Suprapubic skin (tissue), 4 donors: ENCODE measurements around the gene RNFT2. TPM values are rescaled to one million over a fixed set of nuclear protein-coding genes. Genes with fewer than 3 reads are reported as not detected.

Experiments used
- DNase-seq, 2 donors: peaks; one replicate each; pipeline ENCODE4 v3.0.0-alpha.2; 2019; ENCODE audit warnings: low spot score in 2 of 2
- H3K27ac ChIP-seq: fragments of 200-600 bp; sonication (generic); one replicate; pipeline ENCODE4 v1.5.1; 2019
- H3K27me3 ChIP-seq: fragments of 200-600 bp; sonication (generic); one replicate; pipeline ENCODE4 v1.5.1; 2019
- H3K36me3 ChIP-seq: fragments of 200-600 bp; sonication (generic); one replicate; pipeline ENCODE4 v1.5.1; 2019
- H3K4me1 ChIP-seq: fragments of 200-600 bp; sonication (generic); one replicate; pipeline ENCODE4 v1.5.1; 2019
- H3K4me3 ChIP-seq: fragments of 200-600 bp; sonication (generic); one replicate; pipeline ENCODE4 v1.5.1; 2019; ENCODE audit warnings: mild to moderate bottlenecking
- H3K9me3 ChIP-seq: fragments of 200-600 bp; sonication (generic); one replicate; pipeline ENCODE4 v1.5.1; 2019
- EP300 ChIP-seq: sonication (generic); formaldehyde crosslinking; IDR thresholded peaks from one replicate; pipeline ENCODE4 v1.6.1; 2017; ENCODE audit warnings: antibody characterized with exemption
- POLR2A ChIP-seq, 2 donors: fragments of 450-650 bp; IDR thresholded peaks; one replicate each; pipeline ENCODE4 v1.6.1; 2017; ENCODE audit warnings: antibody characterized with exemption in 2 of 2, mild to moderate bottlenecking in 2 of 2, moderate library complexity in 2 of 2
- POLR2AphosphoS5 ChIP-seq, 3 donors: sonication (generic); formaldehyde crosslinking; IDR thresholded peaks; one replicate each; pipeline ENCODE4 v1.6.1; 2017; ENCODE audit warnings: antibody characterized with exemption in 3 of 3
- WGBS: methylation state at CpG from one replicate; pipeline ENCODE4 v1.1.5; 2018; 5-methylcytosine and 5-hydroxymethylcytosine counted together
- total RNA-seq, 4 donors: library from RNA; depleted of rRNA; stranded (reverse); fragments of >200 nt; gene quantifications; one replicate each; pipeline ENCODE4 v1.1.0, GENCODE V29; 2016
- TF ChIP-seq, protein P1 (sequence below), 2 donors: fragments of 200-600 bp in 1 of 2; fragments of 450-650 bp in 1 of 2; sonication (generic) in 1 of 2; IDR thresholded peaks; one replicate each; pipeline ENCODE4 v1.5.1; 2016 to 2019; ENCODE audit warnings: antibody characterized with exemption in 2 of 2, mild to moderate bottlenecking in 1 of 2, moderate library complexity in 1 of 2

Gene RNFT2
- total RNA-seq, 4 donors from 2014 or later = 0.40 to 1.4 (median 0.69) TPM

DNA sequence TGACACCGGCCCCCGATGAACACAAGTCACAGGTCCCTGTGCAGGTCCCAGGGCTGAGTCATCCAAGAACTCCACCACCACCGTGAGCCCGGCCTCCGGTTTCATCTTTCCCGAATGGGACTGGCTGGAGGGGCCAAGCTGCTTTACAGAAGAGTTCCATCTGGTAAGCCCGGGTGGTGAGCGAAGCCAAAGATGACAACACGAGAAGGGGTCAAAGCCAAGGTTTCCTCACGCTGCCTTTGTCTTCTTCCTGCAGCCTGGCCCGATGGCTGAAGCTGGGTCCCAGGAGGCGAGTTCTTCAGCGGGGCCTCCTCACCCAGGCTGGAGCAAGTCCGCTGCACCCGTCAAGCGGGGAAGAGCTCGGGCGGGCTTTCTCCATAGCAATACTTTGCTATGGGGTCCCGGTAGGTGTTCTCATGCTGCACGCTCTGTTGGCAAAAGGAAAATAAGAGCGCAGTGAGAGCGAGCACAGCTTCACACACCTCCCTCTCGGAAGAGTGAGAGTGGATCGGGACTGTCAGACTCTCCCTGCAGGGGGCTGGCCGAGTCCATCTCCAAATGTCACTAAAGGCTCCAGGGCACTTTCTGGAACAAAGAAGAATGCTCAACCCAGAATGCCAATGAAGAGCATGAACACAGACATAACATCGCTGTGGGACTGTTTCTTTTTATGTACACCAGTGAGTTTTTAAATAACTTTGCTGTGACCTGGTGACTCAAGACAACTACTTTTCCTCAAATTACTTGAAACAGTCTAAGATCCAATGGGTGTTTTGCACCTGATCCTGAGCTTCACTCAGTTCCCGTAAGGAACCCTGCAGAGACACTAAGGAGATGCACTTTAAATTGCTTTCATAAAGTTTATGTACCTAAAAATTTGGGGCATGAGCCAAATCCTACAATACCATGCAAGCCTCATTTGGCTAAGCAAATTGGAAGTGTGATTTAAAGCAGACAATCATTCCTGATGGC, 20.4 kb upstream of the RNFT2 start:
- no peak for TF ChIP-seq POLR2AphosphoS5 (IDR thresholded peaks at IDR 0.05)
- TF ChIP-seq, protein P1, sequence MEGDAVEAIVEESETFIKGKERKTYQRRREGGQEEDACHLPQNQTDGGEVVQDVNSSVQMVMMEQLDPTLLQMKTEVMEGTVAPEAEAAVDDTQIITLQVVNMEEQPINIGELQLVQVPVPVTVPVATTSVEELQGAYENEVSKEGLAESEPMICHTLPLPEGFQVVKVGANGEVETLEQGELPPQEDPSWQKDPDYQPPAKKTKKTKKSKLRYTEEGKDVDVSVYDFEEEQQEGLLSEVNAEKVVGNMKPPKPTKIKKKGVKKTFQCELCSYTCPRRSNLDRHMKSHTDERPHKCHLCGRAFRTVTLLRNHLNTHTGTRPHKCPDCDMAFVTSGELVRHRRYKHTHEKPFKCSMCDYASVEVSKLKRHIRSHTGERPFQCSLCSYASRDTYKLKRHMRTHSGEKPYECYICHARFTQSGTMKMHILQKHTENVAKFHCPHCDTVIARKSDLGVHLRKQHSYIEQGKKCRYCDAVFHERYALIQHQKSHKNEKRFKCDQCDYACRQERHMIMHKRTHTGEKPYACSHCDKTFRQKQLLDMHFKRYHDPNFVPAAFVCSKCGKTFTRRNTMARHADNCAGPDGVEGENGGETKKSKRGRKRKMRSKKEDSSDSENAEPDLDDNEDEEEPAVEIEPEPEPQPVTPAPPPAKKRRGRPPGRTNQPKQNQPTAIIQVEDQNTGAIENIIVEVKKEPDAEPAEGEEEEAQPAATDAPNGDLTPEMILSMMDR (IDR thresholded peaks at IDR 0.05) = no peak
- TF ChIP-seq EP300 = no peak
- no peak for TF ChIP-seq POLR2A (IDR thresholded peaks at IDR 0.05)
- Histone ChIP-seq H3K27ac (peak overlapping the region; percentile 4), H3K4me1 (peaks cover 20% of the 10 kb centered on the region), H3K9me3 (no peaks in the 10 kb centered on the region), H3K4me3 (no peak overlapping the region), H3K36me3 (peaks cover 42% of the 10 kb centered on the region), H3K27me3 (no peaks in the 10 kb centered on the region)
- WGBS = 81% methylated on average over 20 of the region's 27 CpGs
- DNase-seq = peak; percentile 86 to 89

DNA sequence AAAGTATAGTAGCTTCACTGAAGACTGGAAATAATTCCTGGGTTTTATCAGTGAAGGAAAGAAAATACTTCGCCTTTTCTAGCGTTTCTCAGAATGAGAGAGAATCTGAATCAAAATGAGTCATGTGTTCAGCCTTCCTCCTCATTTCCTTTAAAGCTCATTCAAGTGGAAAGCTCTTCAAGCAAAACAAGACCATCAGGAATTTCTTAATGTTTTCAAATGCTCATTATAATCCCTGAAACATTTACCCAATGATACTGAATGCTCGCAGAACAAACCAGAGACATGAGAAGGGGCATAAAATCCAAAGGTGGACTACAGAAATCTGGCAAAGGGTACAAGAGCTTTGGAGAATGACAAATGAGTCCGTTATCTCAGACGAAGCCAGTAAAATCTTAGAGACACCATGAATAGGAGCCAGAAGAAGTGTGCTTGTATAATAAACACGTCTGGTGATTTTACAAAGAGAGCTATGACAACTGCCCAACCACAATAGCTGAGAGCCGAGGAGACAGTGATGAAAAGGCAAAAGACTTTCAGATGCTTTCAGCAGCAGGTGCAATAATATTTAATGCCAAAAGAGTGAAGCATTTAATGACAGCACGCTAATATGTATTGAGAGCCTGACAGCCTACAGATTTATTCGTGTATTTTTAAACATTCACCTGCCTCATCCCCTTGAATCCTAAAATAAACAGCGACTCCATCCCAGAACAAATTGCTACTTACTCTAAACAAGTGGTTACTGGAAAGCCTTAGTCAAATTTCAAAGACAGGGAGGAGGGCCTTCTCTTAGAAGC, 19.3 kb upstream of the RNFT2 start:
- Histone ChIP-seq H3K4me3 (no peak overlapping the region), H3K27ac (peak overlapping the region; percentile 4), H3K9me3 (no peaks in the 10 kb centered on the region), H3K36me3 (peaks cover 44% of the 10 kb centered on the region), H3K27me3 (no peaks in the 10 kb centered on the region), H3K4me1 (peaks cover 12% of the 10 kb centered on the region)
- DNase-seq = no peak
- 58% methylated on average over 10 of the region's 10 CpGs for WGBS
- TF ChIP-seq POLR2AphosphoS5 (IDR thresholded peaks at IDR 0.05) = no peak
- TF ChIP-seq, protein P1 (IDR thresholded peaks at IDR 0.05) = no peak
- no peak for TF ChIP-seq EP300
- TF ChIP-seq POLR2A (IDR thresholded peaks at IDR 0.05) = no peak

DNA sequence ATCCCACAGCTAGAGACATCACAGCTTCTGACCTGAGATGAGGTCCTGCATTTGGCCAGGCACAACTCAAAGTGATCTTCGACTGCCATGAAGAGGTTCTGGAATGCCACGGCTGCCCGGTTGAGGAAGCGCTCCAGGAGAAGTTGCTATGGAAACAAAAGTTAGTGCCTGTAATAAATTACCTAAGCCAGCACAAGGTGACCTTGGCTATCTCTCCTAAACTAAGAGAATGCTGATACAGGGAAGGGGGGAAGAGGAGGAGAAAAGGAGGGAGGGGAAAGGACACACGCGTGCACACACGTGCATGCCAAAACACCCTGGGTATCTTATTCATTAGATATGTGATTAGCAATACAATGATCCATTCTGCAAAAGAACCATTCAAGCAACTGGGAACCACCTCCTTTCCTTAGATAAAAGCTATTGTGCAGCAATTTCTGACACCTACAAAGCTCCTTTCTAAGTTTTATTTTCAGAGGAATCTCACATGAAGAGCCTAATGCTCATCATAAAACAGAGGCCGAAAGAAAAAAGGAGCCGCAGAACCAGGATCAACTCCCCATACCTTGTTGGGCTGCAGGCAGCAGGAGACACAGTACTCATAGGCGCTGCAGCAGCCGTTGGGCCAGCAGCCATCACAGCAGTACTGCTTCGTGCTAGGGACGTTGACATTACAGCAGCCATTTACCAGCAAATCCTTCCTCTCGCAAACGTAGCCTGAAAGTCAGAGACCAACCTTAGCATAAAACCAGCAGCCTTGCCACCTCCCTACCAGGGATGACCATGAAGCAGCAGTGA, 18.2 kb upstream of the RNFT2 start:
- 83% methylated on average over 15 of the region's 15 CpGs for WGBS
- no peaks in the 10 kb centered on the region for H3K27me3 ChIP-seq
- H3K4me1 ChIP-seq = peaks cover 12% of the 10 kb centered on the region
- TF ChIP-seq POLR2AphosphoS5 (IDR thresholded peaks at IDR 0.05) (no peak), POLR2A (IDR thresholded peaks at IDR 0.05) (no peak), EP300 (no peak)
- TF ChIP-seq, protein P1 (IDR thresholded peaks at IDR 0.05) = no peak
- peak in 1 of 2 donors; percentile 73 for DNase-seq
- H3K36me3 ChIP-seq = peaks cover 44% of the 10 kb centered on the region
- H3K27ac ChIP-seq = no peak overlapping the region
- no peak overlapping the region for H3K4me3 ChIP-seq
- H3K9me3 ChIP-seq = no peaks in the 10 kb centered on the region

DNA sequence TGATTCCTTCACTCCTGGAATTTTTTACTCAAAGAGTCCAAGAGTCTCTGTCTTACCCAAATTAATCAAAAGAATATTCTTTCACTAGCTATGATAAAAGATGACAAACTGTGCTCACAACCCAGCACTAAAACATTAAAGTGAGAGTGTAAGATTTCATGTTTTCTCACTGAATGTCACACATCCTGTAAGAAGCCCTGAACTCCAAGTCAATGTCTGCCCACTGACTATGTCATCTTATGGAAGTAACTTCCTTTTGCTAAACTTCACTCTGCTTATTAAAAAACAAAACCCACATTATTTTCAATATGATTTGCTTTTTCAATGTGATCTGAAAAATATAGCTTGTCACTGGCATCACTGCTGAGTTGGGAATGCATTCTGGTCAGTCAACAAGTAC, 15.9 kb upstream of the RNFT2 start:
- TF ChIP-seq EP300 = no peak
- TF ChIP-seq, protein P1 (IDR thresholded peaks at IDR 0.05) = no peak
- no peak for TF ChIP-seq POLR2AphosphoS5 (IDR thresholded peaks at IDR 0.05)
- no peak for TF ChIP-seq POLR2A (IDR thresholded peaks at IDR 0.05)
- H3K4me3 ChIP-seq = no peak overlapping the region
- no peak overlapping the region for H3K27ac ChIP-seq
- peaks cover 12% of the 10 kb centered on the region for H3K4me1 ChIP-seq
- no peaks in the 10 kb centered on the region for H3K9me3 ChIP-seq
- peaks cover 26% of the 10 kb centered on the region for H3K36me3 ChIP-seq
- no peaks in the 10 kb centered on the region for H3K27me3 ChIP-seq
- no peak for DNase-seq
